ENCODE data around the gene ZNF579. TPM values are rescaled to one million over a fixed set of nuclear protein-coding genes. Genes with fewer than 3 reads are reported as not detected.

The ZNF579 gene
- total and polyA plus RNA-seq, 10 donors = 0.72 to 10.6 (median 5.7) TPM

GRCh38 chr19:55540619-55541018 is 40.0 kb downstream of the ZNF579 start:
- WGBS, 5 donors = 68 to 73% (median 70%) methylated on average over 10 of the region's 10 CpGs
- intact Hi-C loops (cut with DNase I; ENCODE audit: low total_unique reads) = no loop called here
- Histone ChIP-seq H3K27me3 (replicated peaks in 1 of 7) (peaks cover 0 to 34% (median 0%) of the 10 kb centered on the region in 7 donors), H3K27ac (no peak overlapping the region), H3K36me3 (no peaks in the 10 kb centered on the region), H3K4me3 (no peak overlapping the region), H3K4me1 (no peaks in the 10 kb centered on the region), H3K9me3 (no peaks in the 10 kb centered on the region)
- TF ChIP-seq POLR2A (IDR thresholded peaks at IDR 0.05) (no peak), POLR2AphosphoS5 (IDR thresholded peaks at IDR 0.05) (no peak), CTCF (IDR thresholded peaks at IDR 0.05 in 8 of 11, conservative IDR thresholded peaks at IDR 0.05 in 3 of 11) (no peak)
- no peak for DNase-seq

GRCh38 chr19:55539090-55539984 is 41.3 kb downstream of the ZNF579 start:
- H3K9me3 ChIP-seq = no peaks in the 10 kb centered on the region
- DNase-seq = no peak
- peaks cover 0 to 22% (median 0%) of the 10 kb centered on the region in 7 donors for H3K27me3 ChIP-seq (replicated peaks in 1 of 7)
- H3K4me1 ChIP-seq = no peaks in the 10 kb centered on the region
- H3K36me3 ChIP-seq = no peaks in the 10 kb centered on the region
- TF ChIP-seq POLR2A (IDR thresholded peaks at IDR 0.05) (no peak), POLR2AphosphoS5 (IDR thresholded peaks at IDR 0.05) (no peak)
- no peak overlapping the region for H3K27ac ChIP-seq
- WGBS, 5 donors = 86 to 89% (median 87%) methylated on average over 33 of the region's 33 CpGs
- intact Hi-C loops (cut with DNase I; ENCODE audit: low total_unique reads) = no loop called here
- H3K4me3 ChIP-seq = no peak overlapping the region

- DNase-seq = no peak
- 87 to 90% (median 88%) methylated on average over 5 of the region's 5 CpGs for WGBS, 5 donors
- intact Hi-C loops (cut with DNase I; ENCODE audit: low total_unique reads) = no loop called here
- Histone ChIP-seq H3K27me3 (replicated peaks in 1 of 7) (peaks cover 0 to 18% (median 0%) of the 10 kb centered on the region in 7 donors), H3K36me3 (no peaks in the 10 kb centered on the region), H3K4me1 (no peaks in the 10 kb centered on the region), H3K4me3 (no peak overlapping the region), H3K27ac (no peak overlapping the region), H3K9me3 (no peaks in the 10 kb centered on the region)
- no peak for TF ChIP-seq CTCF (IDR thresholded peaks at IDR 0.05 in 8 of 11, conservative IDR thresholded peaks at IDR 0.05 in 3 of 11)
Measured at GRCh38 chr19:55538132-55538531, 42.5 kb downstream of the ZNF579 start.

- H3K27ac ChIP-seq = no peak overlapping the region
- H3K9me3 ChIP-seq = no peaks in the 10 kb centered on the region
- peaks cover 0 to 22% (median 0%) of the 10 kb centered on the region in 7 donors for H3K27me3 ChIP-seq (replicated peaks in 1 of 7)
- intact Hi-C loops (cut with DNase I; ENCODE audit: low total_unique reads) = no loop called here
- 50 to 91% (median 61%) methylated on average over 5 of the region's 5 CpGs for WGBS, 5 donors
- no peak for DNase-seq
- H3K36me3 ChIP-seq = no peaks in the 10 kb centered on the region
- no peaks in the 10 kb centered on the region for H3K4me1 ChIP-seq
- TF ChIP-seq CTCF (IDR thresholded peaks at IDR 0.05 in 8 of 11, conservative IDR thresholded peaks at IDR 0.05 in 3 of 11) = no peak
- no peak for TF ChIP-seq POLR2A (IDR thresholded peaks at IDR 0.05)
- TF ChIP-seq POLR2AphosphoS5 (IDR thresholded peaks at IDR 0.05) = no peak
- no peak overlapping the region for H3K4me3 ChIP-seq
Measured at GRCh38 chr19:55537741-55538111, 42.9 kb downstream of the ZNF579 start.
